GM18508 (cell line): ENCODE measurements around the gene ENO3.
"Not testable (repeated sequence)": the region's sequence is repeated elsewhere in the genome, so short reads cannot be mapped to it uniquely, and the experiment has no call there.

Source experiments
- ATAC-seq: cut with Tn5 transposase; IDR thresholded peaks from one replicate; pipeline ENCODE4 v1.9.1; 2021; ENCODE audit warnings: moderate number of reproducible peaks; ENCODE audit not compliant: insufficient read depth, unreplicated experiment

The ENO3 gene

DNA sequence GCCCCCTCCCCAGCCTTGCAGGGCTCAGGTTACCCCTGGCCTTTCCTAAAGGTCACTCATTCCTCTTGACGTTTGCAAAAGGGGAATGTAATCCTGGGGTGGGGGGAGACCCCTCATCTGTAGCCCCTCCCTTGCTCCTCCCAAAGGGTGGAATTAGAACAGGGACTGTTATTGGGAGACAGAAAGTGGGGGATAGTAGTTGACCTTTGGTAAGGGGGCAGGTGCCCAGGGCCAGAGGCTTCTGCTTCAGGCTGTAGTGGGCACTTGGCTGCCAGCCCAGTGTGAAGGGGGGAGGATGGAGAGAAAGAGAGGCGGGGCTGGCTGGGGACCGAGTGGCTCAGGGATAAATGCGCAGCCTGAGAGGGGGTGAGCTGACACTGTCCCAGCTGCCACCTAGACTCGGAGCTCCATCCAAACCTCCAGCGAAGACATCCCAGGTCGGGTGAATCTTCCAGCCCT, at the start of gene ENO3:
Gene ENO3, plus strand, starts transcription at position 374 of the 459 bp plus-strand sequence. CDS start 711 bp downstream, outside the sequence.
- no peak for ATAC-seq

DNA sequence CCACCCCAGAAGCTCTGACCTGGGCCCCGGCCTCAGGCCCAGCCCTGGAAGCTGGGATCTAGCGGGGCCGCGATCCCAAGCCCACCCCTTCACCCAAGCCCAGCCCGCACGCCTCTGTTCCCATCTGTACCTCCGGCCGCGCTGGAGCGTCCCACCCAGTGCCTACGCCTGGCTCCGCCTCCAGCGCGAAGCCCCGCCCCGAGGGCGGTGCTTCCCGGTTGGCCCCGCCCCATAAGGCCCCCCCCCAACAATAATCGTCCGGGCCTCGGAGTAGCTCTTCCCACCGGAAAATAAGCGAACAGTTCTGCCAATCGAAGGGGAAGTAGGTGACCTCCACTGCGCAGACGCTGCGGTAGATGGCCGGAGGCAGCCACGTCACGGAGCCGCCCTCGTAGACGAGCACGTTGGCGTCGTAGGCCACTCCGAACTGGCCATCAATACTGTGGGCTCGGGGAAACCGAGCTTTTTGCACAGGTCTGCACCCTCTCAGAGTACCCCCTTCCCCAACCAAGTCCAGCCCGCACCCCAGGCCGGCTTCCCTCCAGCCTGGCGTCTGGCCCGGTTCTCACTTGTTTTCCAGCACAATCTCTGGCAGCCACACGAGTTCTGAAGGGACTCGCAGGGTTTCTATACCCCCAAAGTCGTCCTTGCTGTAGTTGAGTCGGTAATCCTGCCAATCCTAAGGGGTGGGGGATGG, 49.1 kb upstream of the ENO3 start:
- ATAC-seq = no peak

DNA sequence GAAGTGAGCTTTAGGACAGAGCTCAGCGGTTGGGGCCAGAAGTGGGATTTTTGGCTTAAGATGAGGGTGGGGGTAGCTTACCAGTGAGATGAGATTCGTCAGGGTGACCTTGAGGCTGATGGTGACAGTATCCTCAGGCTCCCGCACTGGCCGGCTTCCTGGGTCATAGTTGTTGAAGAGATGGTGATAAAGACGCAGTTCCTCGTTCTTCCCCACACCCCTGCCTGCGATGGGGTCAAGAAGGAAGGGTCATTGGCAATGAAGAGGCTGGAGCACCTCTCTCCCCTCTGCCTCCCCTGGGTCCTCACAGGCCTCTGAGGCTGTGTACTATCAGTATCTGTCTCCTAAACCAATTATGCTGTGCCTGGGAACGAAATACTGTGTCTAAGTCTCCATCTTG, 48.4 kb upstream of the ENO3 start:
- ATAC-seq = no peak

DNA sequence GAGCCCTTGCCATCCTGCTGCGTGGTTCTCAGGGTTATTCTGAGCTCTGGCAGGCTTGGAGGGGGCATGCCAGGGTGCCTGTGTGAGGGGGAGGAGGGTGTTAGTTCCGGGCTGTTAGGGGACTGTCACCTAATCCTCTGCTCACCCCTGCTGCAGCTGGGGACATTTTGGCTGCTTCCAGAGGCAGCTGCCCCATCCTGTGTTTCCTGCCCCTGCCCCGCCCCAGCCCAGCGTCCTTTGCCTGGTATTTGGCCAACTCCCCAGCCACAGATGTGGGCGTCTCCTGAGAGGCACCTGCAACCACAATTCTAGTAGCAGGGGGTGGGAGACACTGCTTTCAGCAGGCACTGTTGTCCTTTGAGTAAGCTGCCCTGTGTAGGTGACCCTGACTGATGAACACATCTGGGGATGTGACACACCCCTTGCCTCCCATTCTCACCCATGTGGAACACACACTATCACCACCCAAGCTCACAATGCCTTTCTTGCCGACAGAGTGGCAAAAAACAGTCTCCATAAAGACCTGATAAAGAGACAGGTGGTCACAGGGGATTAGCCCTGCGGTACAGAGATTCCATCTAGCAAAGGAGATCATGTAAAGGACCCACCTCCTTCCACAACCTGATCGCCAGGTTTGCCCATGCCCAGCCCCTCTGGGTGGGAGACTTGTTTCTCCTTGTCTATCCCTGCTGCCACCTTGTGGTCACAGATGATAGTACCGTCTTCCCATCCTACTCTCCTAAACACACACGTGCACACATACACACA, 47.7 kb upstream of the ENO3 start, which contains the start of gene CHRNE:
Gene CHRNE, minus strand, starts transcription at position 48 of the 768 bp plus-strand sequence. Its CDS starts 35 bp downstream, at position 13.
- no peak for ATAC-seq

DNA sequence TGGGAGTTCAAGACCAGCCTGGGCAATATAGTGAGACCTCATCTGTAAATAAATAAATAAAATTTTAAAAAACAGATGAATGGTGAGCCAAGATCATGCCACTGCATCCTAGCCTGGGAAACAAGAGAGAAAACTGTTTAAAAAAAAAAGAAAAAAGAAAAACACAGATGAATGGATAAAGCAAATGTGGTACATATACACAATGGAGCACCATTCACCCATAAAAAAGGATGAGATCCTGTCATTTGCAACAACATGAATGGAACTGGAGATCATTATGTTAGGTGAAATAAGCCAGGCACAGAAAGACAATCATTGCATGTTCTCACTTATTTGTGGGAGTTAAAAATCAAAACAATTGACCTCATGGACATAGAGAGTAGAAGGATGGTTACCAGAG, 44.3 kb upstream of the ENO3 start:
- not testable (repeated sequence) for ATAC-seq

DNA sequence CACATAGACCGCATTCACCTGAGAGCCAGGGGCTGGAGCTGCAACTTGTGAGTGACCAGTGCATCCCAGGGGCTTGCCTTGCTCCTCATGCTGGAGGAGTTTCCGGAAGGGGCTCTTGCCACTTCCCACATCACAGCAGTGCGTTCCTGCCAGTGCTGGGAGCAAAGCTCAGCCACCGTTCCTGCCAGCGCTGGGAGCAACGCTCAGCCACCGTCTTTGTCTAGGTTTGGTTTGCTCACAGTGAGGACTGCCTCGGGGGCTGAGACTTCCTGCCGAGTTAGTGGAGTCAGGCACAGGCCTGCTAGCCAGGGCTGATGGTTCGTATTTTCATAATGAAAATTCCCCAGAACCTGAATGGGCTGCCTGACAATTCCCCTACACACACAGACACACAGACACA, 42.6 kb upstream of the ENO3 start:
- no peak for ATAC-seq

DNA sequence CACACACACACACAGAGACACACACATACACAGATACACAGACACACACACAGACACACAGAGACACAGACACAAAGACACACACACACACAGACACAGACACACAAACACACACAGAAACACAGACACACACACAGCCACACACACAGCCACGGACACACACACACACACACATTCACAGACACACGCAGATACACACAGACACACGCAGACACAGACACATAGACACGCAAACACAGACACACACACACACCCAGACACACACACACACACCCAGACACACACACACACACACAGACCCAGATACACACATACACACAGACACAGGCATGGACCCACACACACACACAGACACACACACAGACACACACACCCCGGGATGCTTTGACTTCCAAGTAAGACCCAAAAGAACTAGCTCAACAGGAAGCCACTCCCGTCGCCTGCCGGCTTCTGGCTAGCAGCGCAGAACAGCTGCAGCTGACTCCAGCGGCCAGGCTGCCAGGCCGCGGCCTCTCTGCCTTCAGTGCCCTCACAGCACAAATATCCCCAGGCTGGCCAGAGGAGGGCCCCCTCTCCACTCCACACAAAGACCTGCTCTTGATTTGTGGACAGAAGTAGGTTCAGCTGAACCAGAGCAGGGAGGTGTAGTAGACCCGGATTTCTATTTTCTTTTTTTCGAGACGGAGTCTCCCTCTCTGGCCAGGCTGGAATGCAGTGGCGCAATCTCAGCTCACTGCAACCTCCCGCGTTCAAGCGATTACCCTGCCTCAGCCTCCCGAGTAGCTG, 42.0 kb upstream of the ENO3 start:
- no peak for ATAC-seq

DNA sequence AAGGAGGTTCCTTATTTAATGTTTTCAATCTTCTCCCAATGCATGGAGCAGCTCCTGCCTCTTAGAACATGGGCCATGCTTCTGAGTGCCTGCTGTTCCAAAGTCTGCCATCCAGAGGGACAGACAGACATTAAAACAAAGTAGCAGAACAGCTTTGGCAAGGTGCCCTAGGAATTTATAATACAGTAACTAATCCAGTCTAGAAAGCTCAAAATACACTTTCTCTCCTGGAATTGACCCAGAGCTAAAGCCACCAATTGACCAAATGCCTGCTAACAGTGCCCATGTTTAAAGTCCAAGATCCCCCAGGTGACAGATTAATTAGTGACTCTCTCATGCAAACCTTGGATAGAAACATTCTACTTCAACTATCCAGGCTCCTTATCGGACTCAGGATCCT, 36.9 kb upstream of the ENO3 start:
- ATAC-seq = no peak

DNA sequence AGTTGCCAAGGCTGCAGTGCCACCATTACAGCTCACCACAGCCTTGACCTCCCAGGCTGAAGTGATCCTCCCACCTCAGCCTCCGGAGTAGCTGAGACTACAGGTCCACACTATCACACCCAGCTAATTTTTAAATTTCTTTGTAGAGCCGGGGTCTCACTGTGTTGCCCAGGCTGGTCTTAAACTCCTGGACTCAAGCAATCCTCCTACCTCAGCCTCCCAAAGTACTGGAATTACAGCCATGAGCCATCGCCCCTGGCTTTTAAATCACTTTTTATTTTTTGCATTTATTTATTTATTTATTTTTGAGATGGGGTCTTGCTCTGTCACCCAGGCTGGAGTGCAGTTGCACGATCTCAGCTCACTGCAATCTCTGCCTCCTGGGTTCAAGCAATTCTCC, 36.4 kb upstream of the ENO3 start:
- not testable (repeated sequence) for ATAC-seq

DNA sequence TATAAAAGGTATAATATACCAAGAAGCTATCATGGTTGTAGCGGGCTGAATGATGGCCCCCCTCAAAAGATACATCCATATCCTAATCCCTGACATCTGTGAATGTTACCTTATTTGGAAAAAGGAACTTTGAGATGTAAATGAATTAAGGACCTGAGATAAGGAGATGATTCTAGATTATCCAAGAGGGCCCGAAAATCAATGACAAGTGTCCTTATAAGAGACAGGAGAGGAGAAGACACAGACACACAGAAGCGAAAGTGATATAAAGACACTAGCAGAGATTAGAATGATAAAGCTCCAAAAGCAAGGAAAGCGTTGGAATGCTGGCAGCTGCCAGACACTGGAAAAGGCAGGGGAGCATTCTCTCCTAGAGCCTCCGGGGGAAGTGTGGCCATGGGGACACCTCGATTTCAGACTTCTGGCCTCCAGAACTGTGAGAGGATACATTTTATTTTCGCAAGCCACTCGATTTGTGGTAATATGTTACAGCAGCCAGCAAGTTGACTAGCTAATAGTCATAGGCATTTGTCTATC, 31.3 kb upstream of the ENO3 start:
- no peak for ATAC-seq

DNA sequence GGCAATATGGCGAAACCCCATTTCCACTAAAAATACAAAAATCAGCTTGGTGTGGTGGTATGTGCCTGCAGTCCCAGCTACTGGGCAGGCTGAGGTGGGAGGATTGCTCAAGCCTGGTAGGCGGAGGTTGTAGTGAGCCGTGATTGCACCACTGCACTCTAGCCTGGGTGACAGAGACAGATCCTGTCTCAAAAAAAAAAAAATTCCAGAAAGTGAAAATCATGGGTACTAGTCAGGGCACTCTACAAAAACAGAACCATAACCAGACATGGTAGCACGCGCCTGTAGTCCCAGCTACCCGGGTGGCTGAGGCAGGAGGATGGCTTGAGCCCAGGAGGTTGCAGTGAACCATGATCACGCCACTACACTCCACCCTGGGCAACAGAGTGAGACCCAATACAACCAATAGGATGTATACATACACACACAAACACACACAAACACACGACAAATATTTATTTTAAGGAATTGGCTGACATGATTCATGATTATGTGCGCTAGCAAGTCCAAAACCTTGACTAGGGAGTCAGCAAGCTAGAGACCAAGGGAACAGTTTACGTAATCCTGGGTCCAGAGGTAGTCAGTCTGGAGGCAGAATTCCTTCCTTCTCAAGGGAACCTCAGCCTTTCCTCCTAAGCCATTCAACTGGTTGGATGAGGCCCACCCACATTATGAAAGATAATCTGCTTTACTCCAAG, 30.4 kb upstream of the ENO3 start:
- ATAC-seq = no peak

DNA sequence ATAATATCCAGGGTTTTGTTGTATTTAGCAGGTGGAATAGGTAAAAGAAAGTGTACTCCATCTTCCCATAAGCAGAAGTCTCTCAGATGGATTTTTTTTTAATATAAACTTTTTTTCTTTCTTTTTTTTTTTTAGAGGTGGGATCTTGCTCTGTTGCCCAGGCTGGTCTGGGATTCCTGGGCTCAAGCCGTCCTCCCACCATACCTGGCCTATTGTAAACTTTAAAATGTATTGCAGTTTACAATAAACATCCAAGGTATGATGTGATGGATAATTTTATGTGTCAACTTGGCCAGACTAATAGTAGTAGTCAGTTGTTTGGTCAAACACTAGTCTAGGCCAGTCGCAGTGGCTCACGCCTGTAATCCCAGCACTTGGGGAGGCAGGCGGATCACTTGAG, 29.6 kb upstream of the ENO3 start:
- ATAC-seq = no peak

DNA sequence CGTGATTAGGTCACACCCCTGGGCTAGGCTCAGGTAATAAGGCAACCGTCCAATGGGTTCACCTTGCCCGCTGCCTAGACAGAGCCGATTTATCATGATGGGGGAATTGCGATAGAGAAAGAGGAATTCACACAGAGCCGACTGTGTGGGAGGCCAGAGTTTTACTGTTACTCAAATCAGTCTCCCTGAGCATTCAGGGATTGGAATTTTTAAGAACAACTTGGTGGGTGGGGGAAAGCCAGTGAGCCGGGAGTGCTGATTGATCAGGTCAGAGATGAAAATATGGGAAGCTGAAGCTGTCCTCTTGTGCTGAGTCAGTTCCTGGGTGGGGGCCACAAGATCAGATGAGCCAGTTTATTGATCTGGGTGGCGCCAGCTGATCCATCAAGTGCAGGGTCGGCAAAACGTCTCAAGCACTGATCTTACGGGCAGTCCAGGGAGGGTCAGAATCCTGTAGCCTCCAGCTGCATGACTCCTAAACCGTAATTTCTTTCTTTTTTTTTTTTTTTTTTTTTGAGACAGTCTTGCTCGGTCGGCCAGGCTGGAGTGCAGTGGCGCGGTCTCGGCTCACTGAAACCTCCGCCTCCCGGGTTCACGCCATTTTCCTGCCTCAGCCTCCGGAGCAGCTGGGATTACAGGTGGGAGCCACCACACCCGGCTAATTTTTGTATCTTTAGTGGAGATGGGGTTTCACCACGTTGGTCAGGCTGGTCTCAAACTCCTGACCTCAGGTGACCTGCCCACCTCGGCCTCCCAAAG, 24.2 kb upstream of the ENO3 start:
- ATAC-seq = not testable (repeated sequence)

DNA sequence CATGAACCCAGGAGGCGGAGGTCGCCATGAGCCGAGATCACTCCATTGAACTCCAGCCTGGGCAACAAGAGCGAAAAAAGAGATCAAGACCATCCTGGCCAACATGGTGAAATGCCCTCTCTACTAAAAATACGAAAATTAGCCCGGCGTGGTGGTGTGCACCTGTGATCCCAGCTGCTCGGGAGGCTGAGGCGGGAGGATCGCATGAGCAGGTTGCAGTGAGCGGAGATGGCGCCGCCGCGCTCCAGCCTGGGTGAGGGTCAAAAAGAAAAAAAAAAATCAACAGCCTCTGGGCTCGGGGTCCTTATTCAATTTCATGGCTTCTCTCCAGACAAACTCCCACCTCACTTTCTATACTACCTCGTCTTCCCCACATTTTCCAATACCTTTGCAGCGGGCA, 22.0 kb upstream of the ENO3 start:
- ATAC-seq = no peak

DNA sequence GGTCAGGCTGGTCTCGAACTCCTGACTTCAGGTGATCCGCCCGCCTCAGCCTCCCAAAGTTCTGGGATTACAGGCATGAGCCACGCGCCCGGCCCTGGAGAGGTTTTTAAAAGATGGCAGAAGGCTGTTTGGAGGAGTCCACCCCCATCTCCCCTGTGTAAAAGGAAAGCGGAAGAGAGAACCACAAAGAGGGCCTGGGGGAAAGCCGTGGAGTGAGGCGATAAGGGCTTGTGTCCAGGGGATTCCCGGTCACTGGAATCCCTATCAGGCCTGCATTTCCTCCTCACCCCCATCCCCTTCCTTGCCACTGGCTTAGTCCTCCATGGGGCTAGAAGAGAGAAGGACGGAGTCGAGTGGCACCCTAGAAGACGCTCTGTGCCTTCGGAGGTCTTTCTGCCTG, 19.0 kb upstream of the ENO3 start, which contains the start of gene GP1BA:
Gene GP1BA, plus strand, starts transcription at position 315 of the 400 bp plus-strand sequence. CDS start 328 bp downstream, outside the sequence.
- no peak for ATAC-seq

DNA sequence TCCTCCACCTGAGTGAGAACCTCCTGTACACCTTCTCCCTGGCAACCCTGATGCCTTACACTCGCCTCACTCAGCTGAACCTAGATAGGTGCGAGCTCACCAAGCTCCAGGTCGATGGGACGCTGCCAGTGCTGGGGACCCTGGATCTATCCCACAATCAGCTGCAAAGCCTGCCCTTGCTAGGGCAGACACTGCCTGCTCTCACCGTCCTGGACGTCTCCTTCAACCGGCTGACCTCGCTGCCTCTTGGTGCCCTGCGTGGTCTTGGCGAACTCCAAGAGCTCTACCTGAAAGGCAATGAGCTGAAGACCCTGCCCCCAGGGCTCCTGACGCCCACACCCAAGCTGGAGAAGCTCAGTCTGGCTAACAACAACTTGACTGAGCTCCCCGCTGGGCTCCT, 18.2 kb upstream of the ENO3 start:
- ATAC-seq = no peak

DNA sequence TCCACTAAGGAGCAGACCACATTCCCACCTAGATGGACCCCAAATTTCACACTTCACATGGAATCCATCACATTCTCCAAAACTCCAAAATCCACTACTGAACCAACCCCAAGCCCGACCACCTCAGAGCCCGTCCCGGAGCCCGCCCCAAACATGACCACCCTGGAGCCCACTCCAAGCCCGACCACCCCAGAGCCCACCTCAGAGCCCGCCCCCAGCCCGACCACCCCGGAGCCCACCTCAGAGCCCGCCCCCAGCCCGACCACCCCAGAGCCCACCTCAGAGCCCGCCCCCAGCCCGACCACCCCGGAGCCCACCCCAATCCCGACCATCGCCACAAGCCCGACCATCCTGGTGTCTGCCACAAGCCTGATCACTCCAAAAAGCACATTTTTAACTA, 17.3 kb upstream of the ENO3 start:
- no peak for ATAC-seq

DNA sequence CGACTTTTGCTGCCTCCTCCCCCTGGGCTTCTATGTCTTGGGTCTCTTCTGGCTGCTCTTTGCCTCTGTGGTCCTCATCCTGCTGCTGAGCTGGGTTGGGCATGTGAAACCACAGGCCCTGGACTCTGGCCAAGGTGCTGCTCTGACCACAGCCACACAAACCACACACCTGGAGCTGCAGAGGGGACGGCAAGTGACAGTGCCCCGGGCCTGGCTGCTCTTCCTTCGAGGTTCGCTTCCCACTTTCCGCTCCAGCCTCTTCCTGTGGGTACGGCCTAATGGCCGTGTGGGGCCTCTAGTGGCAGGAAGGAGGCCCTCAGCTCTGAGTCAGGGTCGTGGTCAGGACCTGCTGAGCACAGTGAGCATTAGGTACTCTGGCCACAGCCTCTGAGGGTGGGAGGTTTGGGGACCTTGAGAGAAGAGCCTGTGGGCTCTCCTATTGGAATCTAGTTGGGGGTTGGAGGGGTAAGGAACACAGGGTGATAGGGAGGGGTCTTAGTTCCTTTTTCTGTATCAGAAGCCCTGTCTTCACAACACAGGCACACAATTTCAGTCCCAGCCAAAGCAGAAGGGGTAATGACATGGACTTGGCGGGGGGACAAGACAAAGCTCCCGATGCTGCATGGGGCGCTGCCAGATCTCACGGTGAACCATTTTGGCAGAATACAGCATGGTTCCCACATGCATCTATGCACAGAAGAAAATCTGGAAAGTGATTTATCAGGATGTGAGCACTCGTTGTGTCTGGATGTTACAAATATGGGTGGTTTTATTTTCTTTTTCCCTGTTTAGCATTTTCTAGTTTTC, 16.5 kb upstream of the ENO3 start:
- ATAC-seq = no peak
